ENCODE measurements around the gene FNDC5.

The FNDC5 gene

DNA sequence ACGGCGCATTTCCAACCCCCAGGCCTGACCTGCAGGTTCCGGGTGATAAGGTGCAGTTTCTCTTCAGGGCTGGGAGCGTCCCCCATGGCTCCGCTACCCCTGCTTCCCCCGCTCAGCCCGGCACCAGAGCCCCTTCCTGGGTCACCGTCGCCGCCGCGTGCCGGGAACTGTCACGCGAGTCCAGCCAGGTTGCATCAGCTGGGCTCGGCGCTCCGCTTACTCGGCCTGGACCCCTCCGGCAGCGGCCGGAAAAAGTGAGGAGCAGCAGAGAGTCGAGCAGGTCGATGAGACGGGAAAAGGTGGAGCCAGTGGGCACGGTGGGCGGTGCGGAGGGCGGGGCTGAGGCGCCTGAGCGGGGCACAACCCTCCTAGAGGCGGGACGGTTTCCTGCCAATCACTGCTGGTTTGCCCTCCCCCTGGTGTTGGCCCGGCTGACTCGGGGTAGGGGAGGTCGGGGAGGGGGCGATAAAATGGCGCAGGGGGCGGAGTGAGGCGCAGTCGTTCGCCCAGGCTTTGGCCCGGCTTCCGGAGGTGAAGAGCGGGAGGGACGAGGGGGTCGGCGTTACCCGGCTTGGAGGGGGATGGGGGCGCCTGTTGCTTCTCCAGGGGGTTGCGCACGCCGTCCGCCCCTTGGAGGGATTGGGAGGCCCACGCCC lies 53.4 kb downstream of the FNDC5 start, which contains the start of the genes S100PBP and YARS1:
Gene S100PBP (plus strand): TSS at position 495 of the 656 bp plus-strand sequence. CDS start 8,447 bp downstream, outside the sequence.
Gene YARS1 (minus strand): TSS at position 200 of the 656 bp plus-strand sequence. CDS start 114 bp downstream, at position 86.
- peak; percentile 81 for FAIRE-seq
- DNase-seq (ENCODE audit: low spot score), result peak; percentile 99

DNA sequence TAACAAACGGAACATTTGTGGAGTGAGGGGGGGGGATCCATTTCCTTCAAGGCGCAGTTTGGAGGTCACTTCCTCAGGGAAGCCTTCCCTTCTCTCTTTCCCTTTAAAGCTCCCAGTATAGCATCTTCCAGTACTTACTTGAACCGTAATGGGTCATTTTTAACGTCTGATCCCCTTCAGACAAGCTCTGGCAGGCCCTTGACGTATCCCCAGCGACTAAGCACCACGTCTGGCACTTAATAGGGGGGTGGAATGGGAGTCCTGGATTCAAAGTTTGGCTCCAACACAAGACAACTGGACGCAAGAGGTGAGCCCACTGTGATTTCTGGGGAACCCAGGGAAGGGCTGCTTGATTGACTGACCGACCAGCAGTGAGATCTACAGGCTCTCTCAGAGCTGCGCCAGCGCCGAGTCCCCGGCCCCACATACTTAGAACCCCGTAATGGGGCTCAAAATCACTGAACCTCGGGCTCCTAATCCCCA lies 54.0 kb downstream of the FNDC5 start:
- DNase-seq (ENCODE audit: low spot score), result peak; percentile 35

DNA sequence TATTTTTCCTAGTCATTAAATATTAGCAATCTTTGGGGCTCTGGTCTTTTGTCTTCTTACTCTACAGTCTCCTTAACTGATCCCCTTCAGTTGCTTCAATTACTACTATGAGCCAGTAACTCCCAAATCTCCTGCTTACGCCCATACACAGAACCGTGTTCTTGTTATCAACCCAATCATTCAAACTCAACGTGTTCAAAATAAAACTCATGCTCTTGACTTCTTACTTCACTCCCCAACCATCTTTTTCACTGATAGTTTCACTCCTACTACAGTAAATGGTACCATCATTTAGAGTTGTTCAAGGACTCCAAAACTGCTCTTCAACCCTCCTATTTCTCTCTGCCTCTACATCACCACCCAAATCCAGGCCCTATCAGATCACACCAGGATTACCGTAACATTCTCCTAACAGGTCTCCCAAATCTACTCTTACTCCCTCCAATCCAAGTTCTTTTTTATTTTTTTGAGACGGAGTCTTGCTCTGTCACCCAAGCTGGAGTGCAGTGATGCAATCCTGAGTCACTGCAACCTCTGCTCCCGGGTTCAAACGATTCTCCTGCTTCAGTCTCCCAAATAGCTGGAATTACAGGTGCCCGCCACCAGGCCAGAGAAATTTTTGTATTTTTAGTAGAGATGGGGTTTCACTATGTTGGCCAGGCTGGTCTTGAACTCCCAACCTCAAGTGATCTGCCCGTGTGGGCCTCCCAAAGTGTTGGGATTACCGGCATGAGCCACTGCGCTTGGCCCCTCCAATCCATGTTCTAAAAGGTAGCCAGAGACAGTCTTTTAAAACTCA lies 56.6 kb downstream of the FNDC5 start:
- FAIRE-seq, result no peak

More for the DNA sequence above, 54.0 kb downstream of the FNDC5 start:
- no peak for FAIRE-seq

More for the DNA sequence above, 56.6 kb downstream of the FNDC5 start:
- DNase-seq (ENCODE audit: low spot score), result no peak
